GM23338 (cell line): ENCODE measurements around the gene NEFH. TPM values are rescaled to one million over a fixed set of nuclear protein-coding genes. Genes with fewer than 3 reads are reported as not detected.
A peak's percentile ranks its signal among the peaks of the same experiment; 100 is the strongest.

Experiments
- ATAC-seq: fragments of 200-7000 bp; cut with Tn5 transposase; 3 replicates; pipeline ENCODE4 v1.9.1; 2020
- DNase-seq: peaks from one replicate; pipeline ENCODE4 v3.0.0-alpha.2; 2015; ENCODE audit warnings: low spot score
- H2AFZ ChIP-seq: fragments of 200-600 bp; sonication (generic); 2 replicates; pipeline ENCODE4 v1.8.0; 2016; ENCODE audit warnings: antibody characterized with exemption, mild to moderate bottlenecking, moderate library complexity
- H3F3A ChIP-seq: fragments of 200-600 bp; sonication (generic); replicated peaks from 2 replicates; pipeline ENCODE4 v1.8.0; 2017; ENCODE audit warnings: antibody characterized with exemption, mixed run types, low read depth
- H3K27ac ChIP-seq: fragments of 200-600 bp; sonication (generic); 2 replicates; pipeline ENCODE4 v1.6.1; 2016; ENCODE audit warnings: low read depth
- H3K27me3 ChIP-seq: fragments of 200-600 bp; sonication (generic); 2 replicates; pipeline ENCODE4 v1.8.0; 2016; ENCODE audit warnings: mild to moderate bottlenecking, mixed run types, moderate library complexity; ENCODE audit not compliant: insufficient read depth
- H3K36me3 ChIP-seq: fragments of 200-600 bp; sonication (generic); 2 replicates; pipeline ENCODE4 v1.8.0; 2016; ENCODE audit warnings: mild to moderate bottlenecking; ENCODE audit not compliant: insufficient read depth
- H3K4me1 ChIP-seq: fragments of 200-600 bp; sonication (generic); 2 replicates; pipeline ENCODE4 v1.8.0; 2016; ENCODE audit warnings: mild to moderate bottlenecking, moderate library complexity; ENCODE audit not compliant: insufficient read depth
- H3K4me2 ChIP-seq: fragments of 200-600 bp; sonication (generic); 2 replicates; pipeline ENCODE4 v1.7.1; 2017; ENCODE audit warnings: mixed run types
- H3K4me3 ChIP-seq: fragments of 200-600 bp; sonication (generic); 2 replicates; pipeline ENCODE4 v1.6.1; 2016; ENCODE audit warnings: mixed run types
- H3K79me2 ChIP-seq: fragments of 200-600 bp; sonication (generic); replicated peaks from 2 replicates; pipeline ENCODE4 v1.8.0; 2017; ENCODE audit warnings: mild to moderate bottlenecking; ENCODE audit not compliant: insufficient read depth
- H3K9me2 ChIP-seq: fragments of 200-600 bp; sonication (generic); 2 replicates; pipeline ENCODE4 v1.8.0; 2017; ENCODE audit not compliant: insufficient read depth
- H4K20me1 ChIP-seq: fragments of 200-600 bp; sonication (generic); replicated peaks from 2 replicates; pipeline ENCODE4 v1.8.0; 2017; ENCODE audit warnings: mild to moderate bottlenecking; ENCODE audit not compliant: insufficient read depth
- H3K27ac Mint-ChIP-seq: 2 replicates; pipeline ENCODE4 v1.8.0; 2020; ENCODE audit warnings: inconsistent platforms, mild to moderate bottlenecking, moderate library complexity, mixed read lengths
- H3K27me3 Mint-ChIP-seq: 3 replicates; pipeline ENCODE4 v1.8.0; 2022; ENCODE audit warnings: low read depth, mild to moderate bottlenecking, moderate library complexity, mixed read lengths, inconsistent platforms; ENCODE audit not compliant: insufficient read depth, poor library complexity
- H3K36me3 Mint-ChIP-seq: 3 replicates; pipeline ENCODE4 v1.8.0; 2021; ENCODE audit warnings: low read depth, mild to moderate bottlenecking, inconsistent platforms, moderate library complexity, mixed read lengths
- H3K4me1 Mint-ChIP-seq: 3 replicates; pipeline ENCODE4 v1.8.0; 2020; ENCODE audit warnings: mild to moderate bottlenecking, inconsistent platforms, mixed read lengths
- H3K4me3 Mint-ChIP-seq: 3 replicates; pipeline ENCODE4 v1.8.0; 2021; ENCODE audit warnings: moderate library complexity, mild to moderate bottlenecking, inconsistent platforms, mixed read lengths
- H3K9me3 Mint-ChIP-seq: 3 replicates; pipeline ENCODE4 v1.8.0; 2020; ENCODE audit warnings: moderate library complexity, mild to moderate bottlenecking, inconsistent platforms, mixed read lengths
- CREB1 ChIP-seq: fragments of 250-450 bp; sonication (Bioruptor Pico); IDR thresholded peaks from 2 replicates; pipeline ENCODE4 v1.5.0; 2020; ENCODE audit warnings: low read depth, mild to moderate bottlenecking, moderate library complexity
- CTCF ChIP-seq, 2 experiments: fragments of 200-600 bp in 1 of 2; sonication (generic) in 1 of 2; conservative IDR thresholded peaks; 2 replicates each; pipeline versions ENCODE4 v1.5.1 to v1.6.1; 2016 to 2017; ENCODE audit warnings: antibody characterized with exemption in 2 of 2, low read depth in 2 of 2, mild to moderate bottlenecking in 2 of 2, moderate library complexity in 1 of 2
- EZH2 ChIP-seq: fragments of 200-600 bp; sonication (generic); IDR thresholded peaks from one replicate; pipeline ENCODE4 v1.8.0; 2017; ENCODE audit warnings: antibody characterized with exemption, mild to moderate bottlenecking, low read depth; ENCODE audit not compliant: unreplicated experiment
- EZH2phosphoT487 ChIP-seq: fragments of 200-600 bp; sonication (generic); IDR thresholded peaks from one replicate; pipeline ENCODE4 v1.8.1; 2018; ENCODE audit warnings: antibody characterized with exemption; ENCODE audit not compliant: unreplicated experiment
- JUNB ChIP-seq: IDR thresholded peaks from one replicate; pipeline ENCODE4 v1.6.1; 2016; ENCODE audit warnings: antibody characterized with exemption; ENCODE audit not compliant: unreplicated experiment
- NANOG ChIP-seq: IDR thresholded peaks from 2 replicates; pipeline ENCODE4 v1.6.1; 2016; ENCODE audit warnings: antibody characterized with exemption, borderline replicate concordance
- POLR2AphosphoS5 ChIP-seq: IDR thresholded peaks from 2 replicates; pipeline ENCODE4 v1.6.1; 2016; ENCODE audit warnings: antibody characterized with exemption, low read depth
- STAT1 ChIP-seq: IDR thresholded peaks from one replicate; pipeline ENCODE4 v1.6.1; 2016; ENCODE audit warnings: antibody characterized with exemption; ENCODE audit not compliant: unreplicated experiment
- ZNF114 ChIP-seq: fragments of 250-450 bp; sonication (Bioruptor Pico); IDR thresholded peaks from 2 replicates; pipeline ENCODE4 v1.5.0; 2020; ENCODE audit warnings: mild to moderate bottlenecking, moderate library complexity
- ZNF331 ChIP-seq: fragments of 250-450 bp; sonication (Bioruptor Pico); IDR thresholded peaks from 2 replicates; pipeline ENCODE4 v1.5.0; 2020; ENCODE audit warnings: low read depth, mild to moderate bottlenecking, moderate library complexity
- ZNF462 ChIP-seq: fragments of 250-450 bp; sonication (Bioruptor Pico); IDR thresholded peaks from 2 replicates; pipeline ENCODE4 v1.5.0; 2020; ENCODE audit warnings: mild to moderate bottlenecking, moderate library complexity
- polyA plus RNA-seq: library from polyadenylated mRNA; unstranded; fragments of >200 nt; fragmentation: Nextera tagmentation; extraction: Ambion mirVana; gene quantifications from 2 replicates; pipeline ENCODE4 v1.2.1, GENCODE V29; 2016
- total RNA-seq: library from RNA; depleted of rRNA; stranded (reverse); fragments of >200 nt; shearing (Covaris generic); gene quantifications from 2 replicates; pipeline ENCODE4 v1.2.3, GENCODE V29; 2014
- TF ChIP-seq, protein P1 (sequence below): IDR thresholded peaks from 2 replicates; pipeline ENCODE4 v1.6.1; 2016; ENCODE audit warnings: antibody characterized with exemption
- TF ChIP-seq, protein P2 (sequence below): IDR thresholded peaks from one replicate; pipeline ENCODE4 v1.6.1; 2018; ENCODE audit warnings: antibody characterized with exemption; ENCODE audit not compliant: unreplicated experiment

Gene NEFH
- total and polyA plus RNA-seq, 2 experiments from 2014 or later, result 2.4 to 6.3 TPM

- H3K4me3 Mint-ChIP-seq, result no peak overlapping the region
- peaks cover 1% of the 10 kb centered on the region for H3K27me3 Mint-ChIP-seq
- no peaks in the 10 kb centered on the region for H3K36me3 ChIP-seq
- H4K20me1 ChIP-seq, result no peaks in the 10 kb centered on the region
- DNase-seq (no peak), ATAC-seq (peak; percentile 27)
- no peaks in the 10 kb centered on the region for H3F3A ChIP-seq
- H3K27ac Mint-ChIP-seq, result no peak overlapping the region
- H3K9me2 ChIP-seq, result no peaks in the 10 kb centered on the region
- no peak overlapping the region for H2AFZ ChIP-seq
- no peaks in the 10 kb centered on the region for H3K79me2 ChIP-seq
- no peaks in the 10 kb centered on the region for H3K9me3 Mint-ChIP-seq
- no peak overlapping the region for H3K4me3 ChIP-seq
- no peak overlapping the region for H3K27ac ChIP-seq
- H3K4me2 ChIP-seq, result no peak overlapping the region
- peaks cover 7% of the 10 kb centered on the region; the same call in 2 of the 3 replicates for H3K4me1 Mint-ChIP-seq
- TF ChIP-seq, protein P1, sequence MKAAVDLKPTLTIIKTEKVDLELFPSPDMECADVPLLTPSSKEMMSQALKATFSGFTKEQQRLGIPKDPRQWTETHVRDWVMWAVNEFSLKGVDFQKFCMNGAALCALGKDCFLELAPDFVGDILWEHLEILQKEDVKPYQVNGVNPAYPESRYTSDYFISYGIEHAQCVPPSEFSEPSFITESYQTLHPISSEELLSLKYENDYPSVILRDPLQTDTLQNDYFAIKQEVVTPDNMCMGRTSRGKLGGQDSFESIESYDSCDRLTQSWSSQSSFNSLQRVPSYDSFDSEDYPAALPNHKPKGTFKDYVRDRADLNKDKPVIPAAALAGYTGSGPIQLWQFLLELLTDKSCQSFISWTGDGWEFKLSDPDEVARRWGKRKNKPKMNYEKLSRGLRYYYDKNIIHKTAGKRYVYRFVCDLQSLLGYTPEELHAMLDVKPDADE, result no peak
- TF ChIP-seq NANOG (no peak), ZNF331 (CRISPR knock-in tag) (no peak), EZH2 (no peak), JUNB (no peak), POLR2AphosphoS5 (no peak), ZNF462 (CRISPR knock-in tag) (no peak), STAT1 (no peak), CREB1 (CRISPR knock-in tag) (no peak), EZH2phosphoT487 (no peak), CTCF (conservative IDR thresholded peaks at IDR 0.05; ENCODE audit: low read depth in 2 of 2) (no peak), ZNF114 (CRISPR knock-in tag) (no peak)
- TF ChIP-seq, protein P2, sequence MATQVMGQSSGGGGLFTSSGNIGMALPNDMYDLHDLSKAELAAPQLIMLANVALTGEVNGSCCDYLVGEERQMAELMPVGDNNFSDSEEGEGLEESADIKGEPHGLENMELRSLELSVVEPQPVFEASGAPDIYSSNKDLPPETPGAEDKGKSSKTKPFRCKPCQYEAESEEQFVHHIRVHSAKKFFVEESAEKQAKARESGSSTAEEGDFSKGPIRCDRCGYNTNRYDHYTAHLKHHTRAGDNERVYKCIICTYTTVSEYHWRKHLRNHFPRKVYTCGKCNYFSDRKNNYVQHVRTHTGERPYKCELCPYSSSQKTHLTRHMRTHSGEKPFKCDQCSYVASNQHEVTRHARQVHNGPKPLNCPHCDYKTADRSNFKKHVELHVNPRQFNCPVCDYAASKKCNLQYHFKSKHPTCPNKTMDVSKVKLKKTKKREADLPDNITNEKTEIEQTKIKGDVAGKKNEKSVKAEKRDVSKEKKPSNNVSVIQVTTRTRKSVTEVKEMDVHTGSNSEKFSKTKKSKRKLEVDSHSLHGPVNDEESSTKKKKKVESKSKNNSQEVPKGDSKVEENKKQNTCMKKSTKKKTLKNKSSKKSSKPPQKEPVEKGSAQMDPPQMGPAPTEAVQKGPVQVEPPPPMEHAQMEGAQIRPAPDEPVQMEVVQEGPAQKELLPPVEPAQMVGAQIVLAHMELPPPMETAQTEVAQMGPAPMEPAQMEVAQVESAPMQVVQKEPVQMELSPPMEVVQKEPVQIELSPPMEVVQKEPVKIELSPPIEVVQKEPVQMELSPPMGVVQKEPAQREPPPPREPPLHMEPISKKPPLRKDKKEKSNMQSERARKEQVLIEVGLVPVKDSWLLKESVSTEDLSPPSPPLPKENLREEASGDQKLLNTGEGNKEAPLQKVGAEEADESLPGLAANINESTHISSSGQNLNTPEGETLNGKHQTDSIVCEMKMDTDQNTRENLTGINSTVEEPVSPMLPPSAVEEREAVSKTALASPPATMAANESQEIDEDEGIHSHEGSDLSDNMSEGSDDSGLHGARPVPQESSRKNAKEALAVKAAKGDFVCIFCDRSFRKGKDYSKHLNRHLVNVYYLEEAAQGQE, result no peak
- H3K4me1 ChIP-seq, result peaks cover 5% of the 10 kb centered on the region; the same call in 1 of the 2 replicates
- no peaks in the 10 kb centered on the region for H3K36me3 Mint-ChIP-seq
- H3K27me3 ChIP-seq, result no peaks in the 10 kb centered on the region
These were observed 20.2 kb upstream of the NEFH start for GRCh38 chr22:29459773-29460172.
